Measurements from ENCODE around the gene GPR155.
"Not testable (repeated sequence)": the region's sequence is repeated elsewhere in the genome, so short reads cannot be mapped to it uniquely, and the experiment has no call there.

The GPR155 gene

GRCh38 chr2:174439323-174439722 is 47.5 kb downstream of the GPR155 start:
- H3K4me1 ChIP-seq (ENCODE audit: insufficient read depth, low read length), result peaks cover 8% of the 10 kb centered on the region; the same call in 1 of the 2 replicates
- H3K36me3 ChIP-seq (ENCODE audit: insufficient read depth, low read length), result no peaks in the 10 kb centered on the region
- H3K9ac ChIP-seq (ENCODE audit: low read depth, low read length), result no peak overlapping the region
- no peaks in the 10 kb centered on the region for H3K9me3 ChIP-seq (ENCODE audit: control insufficient read depth, insufficient read depth, low read length)

GRCh38 chr2:174438146-174438886 is 48.5 kb downstream of the GPR155 start:
- Histone ChIP-seq H3K36me3 (ENCODE audit: insufficient read depth, low read length) (no peaks in the 10 kb centered on the region), H3K4me1 (ENCODE audit: insufficient read depth, low read length) (peaks cover 8% of the 10 kb centered on the region; the same call in 1 of the 2 replicates), H3K9me3 (ENCODE audit: control insufficient read depth, insufficient read depth, low read length) (no peaks in the 10 kb centered on the region), H3K9ac (ENCODE audit: low read depth, low read length) (no peak overlapping the region)

- H3K9ac ChIP-seq (ENCODE audit: low read depth, low read length), result no peak overlapping the region
- no peaks in the 10 kb centered on the region for H3K9me3 ChIP-seq (ENCODE audit: control insufficient read depth, insufficient read depth, low read length)
- no peaks in the 10 kb centered on the region for H3K4me1 ChIP-seq (ENCODE audit: insufficient read depth, low read length)
Measured at GRCh38 chr2:174436351-174436750, 50.5 kb downstream of the GPR155 start.

GRCh38 chr2:174431902-174432301 is 54.9 kb downstream of the GPR155 start:
- no peaks in the 10 kb centered on the region for H3K4me1 ChIP-seq (ENCODE audit: insufficient read depth, low read length)
- H3K9ac ChIP-seq (ENCODE audit: low read depth, low read length), result no peak overlapping the region
- no peaks in the 10 kb centered on the region for H3K9me3 ChIP-seq (ENCODE audit: control insufficient read depth, insufficient read depth, low read length)
- H3K36me3 ChIP-seq (ENCODE audit: insufficient read depth, low read length), result no peaks in the 10 kb centered on the region

More at GRCh38 chr2:174436351-174436750, 50.5 kb downstream of the GPR155 start:
- no peaks in the 10 kb centered on the region for H3K36me3 ChIP-seq (ENCODE audit: insufficient read depth, low read length)

GRCh38 chr2:174430066-174430465 is 56.8 kb downstream of the GPR155 start:
- Histone ChIP-seq H3K4me1 (ENCODE audit: insufficient read depth, low read length) (no peaks in the 10 kb centered on the region), H3K9ac (ENCODE audit: low read depth, low read length) (no peak overlapping the region), H3K36me3 (ENCODE audit: insufficient read depth, low read length) (no peaks in the 10 kb centered on the region), H3K9me3 (ENCODE audit: control insufficient read depth, insufficient read depth, low read length) (no peaks in the 10 kb centered on the region)

- Histone ChIP-seq H3K9me3 (ENCODE audit: control insufficient read depth, insufficient read depth, low read length) (no peaks in the 10 kb centered on the region), H3K36me3 (ENCODE audit: insufficient read depth, low read length) (no peaks in the 10 kb centered on the region), H3K9ac (ENCODE audit: low read depth, low read length) (no peak overlapping the region), H3K4me1 (ENCODE audit: insufficient read depth, low read length) (no peaks in the 10 kb centered on the region)
Measured at GRCh38 chr2:174428214-174428613, 58.6 kb downstream of the GPR155 start.

- no peak overlapping the region for H3K9ac ChIP-seq (ENCODE audit: low read depth, low read length)
- H3K4me1 ChIP-seq (ENCODE audit: insufficient read depth, low read length), result no peaks in the 10 kb centered on the region
- no peaks in the 10 kb centered on the region for H3K36me3 ChIP-seq (ENCODE audit: insufficient read depth, low read length)
Measured at GRCh38 chr2:174412256-174412655, 74.6 kb downstream of the GPR155 start.

GRCh38 chr2:174410039-174410438 is 76.8 kb downstream of the GPR155 start:
- not testable (repeated sequence) for H3K9me3 ChIP-seq (ENCODE audit: control insufficient read depth, insufficient read depth, low read length); H3K36me3 ChIP-seq (ENCODE audit: insufficient read depth, low read length); H3K4me1 ChIP-seq (ENCODE audit: insufficient read depth, low read length)
- peak overlapping the region; percentile 65 for H3K9ac ChIP-seq (ENCODE audit: low read depth, low read length)

More at GRCh38 chr2:174412256-174412655, 74.6 kb downstream of the GPR155 start:
- H3K9me3 ChIP-seq (ENCODE audit: control insufficient read depth, insufficient read depth, low read length), result no peaks in the 10 kb centered on the region

- H3K9me3 ChIP-seq (ENCODE audit: control insufficient read depth, insufficient read depth, low read length), result no peaks in the 10 kb centered on the region
- no peaks in the 10 kb centered on the region for H3K4me1 ChIP-seq (ENCODE audit: insufficient read depth, low read length)
- no peak overlapping the region for H3K9ac ChIP-seq (ENCODE audit: low read depth, low read length)
- H3K36me3 ChIP-seq (ENCODE audit: insufficient read depth, low read length), result no peaks in the 10 kb centered on the region
Measured at GRCh38 chr2:174403628-174404027, 83.2 kb downstream of the GPR155 start.

- Histone ChIP-seq H3K36me3 (ENCODE audit: insufficient read depth, low read length) (no peaks in the 10 kb centered on the region), H3K9ac (ENCODE audit: low read depth, low read length) (no peak overlapping the region), H3K4me1 (ENCODE audit: insufficient read depth, low read length) (no peaks in the 10 kb centered on the region)
Measured at GRCh38 chr2:174400853-174401252, 86.0 kb downstream of the GPR155 start.

GRCh38 chr2:174399171-174399570 is 87.7 kb downstream of the GPR155 start:
- Histone ChIP-seq H3K9me3 (ENCODE audit: control insufficient read depth, insufficient read depth, low read length) (no peaks in the 10 kb centered on the region), H3K4me1 (ENCODE audit: insufficient read depth, low read length) (no peaks in the 10 kb centered on the region), H3K9ac (ENCODE audit: low read depth, low read length) (no peak overlapping the region), H3K36me3 (ENCODE audit: insufficient read depth, low read length) (no peaks in the 10 kb centered on the region)

More at GRCh38 chr2:174400853-174401252, 86.0 kb downstream of the GPR155 start:
- no peaks in the 10 kb centered on the region for H3K9me3 ChIP-seq (ENCODE audit: control insufficient read depth, insufficient read depth, low read length)

- Histone ChIP-seq H3K9me3 (ENCODE audit: control insufficient read depth, insufficient read depth, low read length) (no peaks in the 10 kb centered on the region), H3K9ac (ENCODE audit: low read depth, low read length) (no peak overlapping the region), H3K36me3 (ENCODE audit: insufficient read depth, low read length) (no peaks in the 10 kb centered on the region), H3K4me1 (ENCODE audit: insufficient read depth, low read length) (no peaks in the 10 kb centered on the region)
Measured at GRCh38 chr2:174397773-174398172, 89.1 kb downstream of the GPR155 start.

GRCh38 chr2:174395969-174396630 is 90.7 kb downstream of the GPR155 start:
- H3K4me1 ChIP-seq (ENCODE audit: insufficient read depth, low read length), result no peaks in the 10 kb centered on the region
- H3K36me3 ChIP-seq (ENCODE audit: insufficient read depth, low read length), result no peaks in the 10 kb centered on the region
- no peaks in the 10 kb centered on the region for H3K9me3 ChIP-seq (ENCODE audit: control insufficient read depth, insufficient read depth, low read length)
- H3K9ac ChIP-seq (ENCODE audit: low read depth, low read length), result peak overlapping the region; percentile 92

- H3K9me3 ChIP-seq (ENCODE audit: control insufficient read depth, insufficient read depth, low read length), result no peaks in the 10 kb centered on the region; the same call in 1 of the 2 replicates
- no peaks in the 10 kb centered on the region for H3K4me1 ChIP-seq (ENCODE audit: insufficient read depth, low read length)
- peak within 1 kb of the TSS; percentile 92 for H3K9ac ChIP-seq (ENCODE audit: low read depth, low read length)
- H3K36me3 ChIP-seq (ENCODE audit: insufficient read depth, low read length), result no peaks in the 10 kb centered on the region
Measured at GRCh38 chr2:174395284-174395968, 91.4 kb downstream of the GPR155 start, which contains the start of gene SCRN3. SCRN3 (plus strand) TSS chr2:174395730; CDS start chr2:174398284, 2,554 bp downstream.
